Vagina (tissue), 2 donors: ENCODE results near the gene CNTNAP5. TPM values are rescaled to one million over a fixed set of nuclear protein-coding genes. Genes with fewer than 3 reads are reported as not detected.

Source experiments
- DNase-seq, 2 donors: peaks; one replicate each; pipeline ENCODE4 v3.0.0-alpha.2; 2017; ENCODE audit errors: extremely low spot score in 2 of 2
- H3K27ac ChIP-seq: fragments of 200-600 bp; sonication (generic); one replicate; pipeline ENCODE4 v1.5.1; 2019
- H3K27me3 ChIP-seq: fragments of 200-600 bp; sonication (generic); one replicate; pipeline ENCODE4 v1.5.1; 2019
- H3K36me3 ChIP-seq, 2 donors: fragments of 200-600 bp; sonication (generic); one replicate each; pipeline ENCODE4 v1.5.1; 2017 to 2019
- H3K4me1 ChIP-seq: fragments of 200-600 bp; sonication (generic); one replicate; pipeline ENCODE4 v1.5.1; 2019
- H3K4me3 ChIP-seq, 2 donors: fragments of 200-600 bp; sonication (generic); 1 replicate in 1 of 2; 2 replicates in 1 of 2; pipeline ENCODE4 v1.5.1; 2016 to 2019
- H3K9me3 ChIP-seq: fragments of 200-600 bp; sonication (generic); one replicate; pipeline ENCODE4 v1.5.1; 2019
- CTCF ChIP-seq, 3 experiments: fragments of 450-650 bp in 2 of 3; fragments of 200-600 bp in 1 of 3; sonication (generic) in 1 of 3; IDR thresholded peaks; one replicate each; pipeline ENCODE4 v1.5.1; 2017 to 2019; ENCODE audit warnings: antibody characterized with exemption in 3 of 3, mild to moderate bottlenecking in 2 of 3, moderate library complexity in 2 of 3
- POLR2A ChIP-seq, 2 donors: fragments of 450-650 bp; IDR thresholded peaks; one replicate each; pipeline ENCODE4 v1.6.1; 2017; ENCODE audit warnings: antibody characterized with exemption in 2 of 2, mild to moderate bottlenecking in 2 of 2, moderate library complexity in 2 of 2
- POLR2AphosphoS5 ChIP-seq, 2 donors: sonication (generic); formaldehyde crosslinking; IDR thresholded peaks; one replicate each; pipeline ENCODE4 v1.9.0; 2017; ENCODE audit warnings: antibody characterized with exemption in 2 of 2, mild to moderate bottlenecking in 2 of 2, low read depth in 1 of 2; ENCODE audit not compliant: insufficient read depth in 1 of 2
- intact Hi-C: fragments of 100-400 bp; cut with DNase I; formaldehyde crosslinking; loops from one replicate; pipeline ENCODE4 v1.15.1; 2023
- total RNA-seq: library from RNA; depleted of rRNA; stranded (reverse); fragments of >200 nt; gene quantifications from one replicate; pipeline ENCODE4 v1.2.3, GENCODE V29; 2016

The CNTNAP5 gene
- total RNA-seq, 1 donor from 2014 or later, result not detected

- no peak for DNase-seq
- H3K4me3 ChIP-seq, result no peak overlapping the region
- intact Hi-C loops, result no loop called here
Observed at GRCh38 chr2:124708661-124709060, 683.6 kb downstream of the CNTNAP5 start.

GRCh38 chr2:124713969-124714368 is 688.9 kb downstream of the CNTNAP5 start:
- TF ChIP-seq POLR2A (IDR thresholded peaks at IDR 0.05), result no peak
- TF ChIP-seq CTCF (IDR thresholded peaks at IDR 0.05), result no peak
- no peak for TF ChIP-seq POLR2AphosphoS5 (IDR thresholded peaks at IDR 0.05; ENCODE audit: insufficient read depth in 1 of 2, low read depth in 1 of 2)
- Histone ChIP-seq H3K4me3 (no peak overlapping the region), H3K9me3 (no peaks in the 10 kb centered on the region), H3K27me3 (no peaks in the 10 kb centered on the region), H3K4me1 (no peaks in the 10 kb centered on the region), H3K27ac (no peak overlapping the region), H3K36me3 (no peaks in the 10 kb centered on the region)
- intact Hi-C loops, result no loop called here
- no peak for DNase-seq

More at GRCh38 chr2:124708661-124709060, 683.6 kb downstream of the CNTNAP5 start:
- Histone ChIP-seq H3K36me3 (no peaks in the 10 kb centered on the region), H3K9me3 (no peaks in the 10 kb centered on the region), H3K27ac (no peak overlapping the region), H3K4me1 (no peaks in the 10 kb centered on the region), H3K27me3 (no peaks in the 10 kb centered on the region)
- TF ChIP-seq CTCF (IDR thresholded peaks at IDR 0.05) (no peak), POLR2A (IDR thresholded peaks at IDR 0.05) (no peak), POLR2AphosphoS5 (IDR thresholded peaks at IDR 0.05; ENCODE audit: insufficient read depth in 1 of 2, low read depth in 1 of 2) (no peak)

GRCh38 chr2:124725187-124725586 is 700.1 kb downstream of the CNTNAP5 start:
- Histone ChIP-seq H3K36me3 (no peaks in the 10 kb centered on the region), H3K4me1 (no peaks in the 10 kb centered on the region), H3K9me3 (no peaks in the 10 kb centered on the region), H3K27me3 (no peaks in the 10 kb centered on the region), H3K4me3 (no peak overlapping the region), H3K27ac (no peak overlapping the region)
- no peak for DNase-seq
- TF ChIP-seq CTCF (IDR thresholded peaks at IDR 0.05) (no peak), POLR2AphosphoS5 (IDR thresholded peaks at IDR 0.05; ENCODE audit: insufficient read depth in 1 of 2, low read depth in 1 of 2) (no peak), POLR2A (IDR thresholded peaks at IDR 0.05) (no peak)
- intact Hi-C loops, result no loop called here

- H3K27me3 ChIP-seq, result no peaks in the 10 kb centered on the region
- intact Hi-C loops, result no loop called here
- no peak overlapping the region for H3K4me3 ChIP-seq
- DNase-seq, result no peak
- H3K9me3 ChIP-seq, result no peaks in the 10 kb centered on the region
- no peak for TF ChIP-seq CTCF (IDR thresholded peaks at IDR 0.05)
- TF ChIP-seq POLR2A (IDR thresholded peaks at IDR 0.05), result no peak
- no peak for TF ChIP-seq POLR2AphosphoS5 (IDR thresholded peaks at IDR 0.05; ENCODE audit: insufficient read depth in 1 of 2, low read depth in 1 of 2)
- no peak overlapping the region for H3K27ac ChIP-seq
- H3K4me1 ChIP-seq, result no peaks in the 10 kb centered on the region
- no peaks in the 10 kb centered on the region for H3K36me3 ChIP-seq
Observed at GRCh38 chr2:124740636-124741035, 715.5 kb downstream of the CNTNAP5 start.

- H3K9me3 ChIP-seq, result no peaks in the 10 kb centered on the region
Observed at GRCh38 chr2:124753842-124754241, 728.8 kb downstream of the CNTNAP5 start.

More at GRCh38 chr2:124753842-124754241, 728.8 kb downstream of the CNTNAP5 start:
- no peaks in the 10 kb centered on the region for H3K4me1 ChIP-seq
- H3K27me3 ChIP-seq, result no peaks in the 10 kb centered on the region
- intact Hi-C loops, result no loop called here
- no peak overlapping the region for H3K27ac ChIP-seq
- H3K36me3 ChIP-seq, result no peaks in the 10 kb centered on the region
- no peak for DNase-seq
- TF ChIP-seq POLR2A (IDR thresholded peaks at IDR 0.05) (no peak), POLR2AphosphoS5 (IDR thresholded peaks at IDR 0.05; ENCODE audit: insufficient read depth in 1 of 2, low read depth in 1 of 2) (no peak), CTCF (IDR thresholded peaks at IDR 0.05) (no peak)
- no peak overlapping the region for H3K4me3 ChIP-seq
